ENCODE measurements around the gene SP2. TPM values are rescaled to one million over a fixed set of nuclear protein-coding genes. Genes with fewer than 3 reads are reported as not detected.

SP2 gene
- total RNA-seq, 2 donors from 2014 or later, result 15.2 to 15.8 TPM

GRCh38 chr17:47879028-47879585, 16.9 kb upstream of the SP2 start:
- Histone ChIP-seq H3K4me1 (replicated peaks) (peaks cover 11% of the 10 kb centered on the region), H3K36me3 (no peaks in the 10 kb centered on the region), H3K27me3 (replicated peaks; ENCODE audit: insufficient read depth) (no peaks in the 10 kb centered on the region), H3K4me3 (no peak overlapping the region), H3K9me3 (no peaks in the 10 kb centered on the region), H3K27ac (no peak overlapping the region)
- intact Hi-C loops (cut with DNase I), result no loop called here
- WGBS, result 66% methylated on average over 2 of the region's 2 CpGs
- no peak for DNase-seq (ENCODE audit: low spot score)
- no peak for TF ChIP-seq CTCF (IDR thresholded peaks at IDR 0.05)
- TF ChIP-seq POLR2AphosphoS5 (IDR thresholded peaks at IDR 0.05), result no peak
- TF ChIP-seq POLR2A (IDR thresholded peaks at IDR 0.05), result no peak

GRCh38 chr17:47879776-47880454, 16.1 kb upstream of the SP2 start:
- no peaks in the 10 kb centered on the region for H3K27me3 ChIP-seq (replicated peaks; ENCODE audit: insufficient read depth)

GRCh38 chr17:47882247-47882646, 13.8 kb upstream of the SP2 start:
- intact Hi-C loops (cut with DNase I), result no loop called here
- Histone ChIP-seq H3K4me1 (replicated peaks) (peaks cover 15% of the 10 kb centered on the region), H3K9me3 (no peaks in the 10 kb centered on the region), H3K27ac (peak overlapping the region; percentile 52 to 59), H3K36me3 (no peaks in the 10 kb centered on the region), H3K27me3 (replicated peaks; ENCODE audit: insufficient read depth) (no peaks in the 10 kb centered on the region), H3K4me3 (no peak overlapping the region)
- DNase-seq (ENCODE audit: low spot score), result peak; percentile 54
- peak; percentile 85 for TF ChIP-seq POLR2AphosphoS5 (IDR thresholded peaks at IDR 0.05)
- no peak for TF ChIP-seq POLR2A (IDR thresholded peaks at IDR 0.05)
- no peak for TF ChIP-seq CTCF (IDR thresholded peaks at IDR 0.05)
- WGBS, result 20% methylated on average over 7 of the region's 7 CpGs

More at GRCh38 chr17:47879776-47880454, 16.1 kb upstream of the SP2 start:
- intact Hi-C loops (cut with DNase I), result no loop called here
- no peaks in the 10 kb centered on the region for H3K36me3 ChIP-seq
- no peaks in the 10 kb centered on the region for H3K9me3 ChIP-seq
- DNase-seq (ENCODE audit: low spot score), result no peak
- no peak overlapping the region for H3K27ac ChIP-seq
- no peak overlapping the region for H3K4me3 ChIP-seq
- peaks cover 15% of the 10 kb centered on the region for H3K4me1 ChIP-seq (replicated peaks)
- TF ChIP-seq POLR2AphosphoS5 (IDR thresholded peaks at IDR 0.05), result no peak
- TF ChIP-seq POLR2A (IDR thresholded peaks at IDR 0.05), result no peak
- no peak for TF ChIP-seq CTCF (IDR thresholded peaks at IDR 0.05)
- 85% methylated on average over 8 of the region's 8 CpGs for WGBS

GRCh38 chr17:47882695-47883588, 13.1 kb upstream of the SP2 start:
- H3K9me3 ChIP-seq, result no peaks in the 10 kb centered on the region
- H3K36me3 ChIP-seq, result no peaks in the 10 kb centered on the region
- H3K4me1 ChIP-seq (replicated peaks), result peaks cover 15% of the 10 kb centered on the region
- H3K27me3 ChIP-seq (replicated peaks; ENCODE audit: insufficient read depth), result no peaks in the 10 kb centered on the region
- no peak overlapping the region for H3K4me3 ChIP-seq
- intact Hi-C loops (cut with DNase I), result no loop called here
- TF ChIP-seq POLR2A (IDR thresholded peaks at IDR 0.05) (no peak), CTCF (IDR thresholded peaks at IDR 0.05) (no peak), POLR2AphosphoS5 (IDR thresholded peaks at IDR 0.05) (no peak)
- no peak for DNase-seq (ENCODE audit: low spot score)
- H3K27ac ChIP-seq, result peak overlapping the region; percentile 52 to 59
- 57% methylated on average over 9 of the region's 9 CpGs for WGBS

All from prostate gland (tissue), 2 donors.